Loucy (cell line): ENCODE measurements around the gene BCAS3.

Experiments used
- EZH2phosphoT487 ChIP-seq: fragments of 200-600 bp; IDR thresholded peaks from 2 replicates; pipeline ENCODE4 v1.6.1; 2018; ENCODE audit warnings: antibody characterized with exemption, mild to moderate bottlenecking, moderate library complexity, borderline replicate concordance
- TF ChIP-seq, protein P1 (sequence below): fragments of 200-600 bp; sonication (generic); conservative IDR thresholded peaks from 2 replicates; pipeline ENCODE4 v1.5.1; 2014; ENCODE audit warnings: mild to moderate bottlenecking, antibody characterized with exemption, low read length

DNA sequence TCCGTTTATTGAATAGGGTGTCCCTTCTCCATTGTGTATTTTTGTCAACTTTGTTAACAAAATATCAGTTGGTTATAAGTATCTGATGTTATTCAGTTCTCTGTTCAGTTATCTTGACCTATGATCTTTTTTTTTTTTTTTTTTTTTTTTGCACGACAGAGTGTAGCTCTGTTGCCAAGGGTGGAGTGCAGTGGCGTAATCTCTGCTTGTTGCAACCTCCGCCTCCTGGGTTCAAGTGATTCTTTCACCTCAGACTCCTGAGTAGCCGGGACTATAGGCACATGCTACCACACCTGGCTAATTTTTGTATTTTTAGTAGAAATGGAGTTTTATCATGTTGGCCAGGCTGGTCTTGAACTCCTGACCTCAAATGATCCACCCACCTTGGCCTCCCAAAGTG is 215.8 kb downstream of the BCAS3 start:
- TF ChIP-seq, protein P1, sequence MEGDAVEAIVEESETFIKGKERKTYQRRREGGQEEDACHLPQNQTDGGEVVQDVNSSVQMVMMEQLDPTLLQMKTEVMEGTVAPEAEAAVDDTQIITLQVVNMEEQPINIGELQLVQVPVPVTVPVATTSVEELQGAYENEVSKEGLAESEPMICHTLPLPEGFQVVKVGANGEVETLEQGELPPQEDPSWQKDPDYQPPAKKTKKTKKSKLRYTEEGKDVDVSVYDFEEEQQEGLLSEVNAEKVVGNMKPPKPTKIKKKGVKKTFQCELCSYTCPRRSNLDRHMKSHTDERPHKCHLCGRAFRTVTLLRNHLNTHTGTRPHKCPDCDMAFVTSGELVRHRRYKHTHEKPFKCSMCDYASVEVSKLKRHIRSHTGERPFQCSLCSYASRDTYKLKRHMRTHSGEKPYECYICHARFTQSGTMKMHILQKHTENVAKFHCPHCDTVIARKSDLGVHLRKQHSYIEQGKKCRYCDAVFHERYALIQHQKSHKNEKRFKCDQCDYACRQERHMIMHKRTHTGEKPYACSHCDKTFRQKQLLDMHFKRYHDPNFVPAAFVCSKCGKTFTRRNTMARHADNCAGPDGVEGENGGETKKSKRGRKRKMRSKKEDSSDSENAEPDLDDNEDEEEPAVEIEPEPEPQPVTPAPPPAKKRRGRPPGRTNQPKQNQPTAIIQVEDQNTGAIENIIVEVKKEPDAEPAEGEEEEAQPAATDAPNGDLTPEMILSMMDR, result no peak
- TF ChIP-seq EZH2phosphoT487, result no peak
